Measurements from ENCODE around the gene STAG3. TPM values are rescaled to one million over a fixed set of nuclear protein-coding genes. Genes with fewer than 3 reads are reported as not detected.

STAG3 gene
- total and polyA plus RNA-seq, 2 experiments from 2014 or later: 4.6 to 4.7 TPM

GRCh38 chr7:100171087-100171681 is 6.5 kb upstream of the STAG3 start:
- no peak overlapping the region for H3K27ac Mint-ChIP-seq

More at GRCh38 chr7:100171087-100171681, 6.5 kb upstream of the STAG3 start:
- peaks cover 58% of the 10 kb centered on the region for H3K4me1 Mint-ChIP-seq
- H3K27me3 ChIP-seq (ENCODE audit: insufficient read depth): peaks cover 16% of the 10 kb centered on the region
- peaks cover 39% of the 10 kb centered on the region for H3K27me3 Mint-ChIP-seq (ENCODE audit: insufficient read depth, low read depth, poor library complexity)
- H3K36me3 Mint-ChIP-seq (ENCODE audit: low read depth): peaks cover 24% of the 10 kb centered on the region
- H3K36me3 ChIP-seq (ENCODE audit: insufficient read depth): peaks cover 4% of the 10 kb centered on the region; the same call in 1 of the 2 replicates
- peak overlapping the region; percentile 73 for H3K4me3 ChIP-seq
- 0 out of 2 replicates have a peak overlapping the region, but pooled peaks have one; percentile 28 for H2AFZ ChIP-seq
- H3K27ac ChIP-seq (ENCODE audit: low read depth): no peak overlapping the region
- ATAC-seq (peak; percentile 61), DNase-seq (ENCODE audit: low spot score) (peak; percentile 86)
- TF ChIP-seq JUNB (IDR thresholded peaks at IDR 0.05; ENCODE audit: unreplicated experiment) (no peak), ZNF114 (CRISPR knock-in tag; IDR thresholded peaks at IDR 0.05) (no peak), NANOG (IDR thresholded peaks at IDR 0.05; ENCODE audit: borderline replicate concordance) (no peak), EZH2phosphoT487 (IDR thresholded peaks at IDR 0.05; ENCODE audit: unreplicated experiment) (no peak), ZNF462 (CRISPR knock-in tag; IDR thresholded peaks at IDR 0.05) (no peak), CREB1 (CRISPR knock-in tag; IDR thresholded peaks at IDR 0.05; ENCODE audit: low read depth) (no peak), ETS1 (IDR thresholded peaks at IDR 0.05) (no peak), CTCF (conservative IDR thresholded peaks at IDR 0.05; ENCODE audit: low read depth in 2 of 2) (no peak), ZNF331 (CRISPR knock-in tag; IDR thresholded peaks at IDR 0.05; ENCODE audit: low read depth) (no peak), EZH2 (IDR thresholded peaks at IDR 0.05; ENCODE audit: low read depth, unreplicated experiment) (no peak), STAT1 (IDR thresholded peaks at IDR 0.05; ENCODE audit: unreplicated experiment) (no peak), POLR2AphosphoS5 (IDR thresholded peaks at IDR 0.05; ENCODE audit: low read depth) (no peak; the same call in 1 of the 2 replicates), REST (IDR thresholded peaks at IDR 0.05; ENCODE audit: unreplicated experiment) (no peak)
- H4K20me1 ChIP-seq (replicated peaks; ENCODE audit: insufficient read depth): peaks cover 7% of the 10 kb centered on the region; the same call in 1 of the 2 replicates
- H3K4me1 ChIP-seq (ENCODE audit: insufficient read depth): peaks cover 37% of the 10 kb centered on the region
- H3K79me2 ChIP-seq (replicated peaks; ENCODE audit: insufficient read depth): peaks cover 7% of the 10 kb centered on the region
- peaks cover 28% of the 10 kb centered on the region for H3F3A ChIP-seq (replicated peaks; ENCODE audit: low read depth)
- H3K4me2 ChIP-seq: peak overlapping the region; percentile 90
- H3K9me3 Mint-ChIP-seq: no peaks in the 10 kb centered on the region; the same call in 2 of the 3 replicates
- H3K4me3 Mint-ChIP-seq: peak overlapping the region; percentile 75
- H3K9me2 ChIP-seq (ENCODE audit: insufficient read depth): no peaks in the 10 kb centered on the region

Measured in GM23338 (cell line).